ENCODE results near the gene SULT2B1. TPM values are rescaled to one million over a fixed set of nuclear protein-coding genes. Genes with fewer than 3 reads are reported as not detected.
"Not testable (repeated sequence)": the region's sequence is repeated elsewhere in the genome, so short reads cannot be mapped to it uniquely, and the experiment has no call there.

SULT2B1 gene
- total RNA-seq, 2 experiments from 2014 or later: not detected

DNA sequence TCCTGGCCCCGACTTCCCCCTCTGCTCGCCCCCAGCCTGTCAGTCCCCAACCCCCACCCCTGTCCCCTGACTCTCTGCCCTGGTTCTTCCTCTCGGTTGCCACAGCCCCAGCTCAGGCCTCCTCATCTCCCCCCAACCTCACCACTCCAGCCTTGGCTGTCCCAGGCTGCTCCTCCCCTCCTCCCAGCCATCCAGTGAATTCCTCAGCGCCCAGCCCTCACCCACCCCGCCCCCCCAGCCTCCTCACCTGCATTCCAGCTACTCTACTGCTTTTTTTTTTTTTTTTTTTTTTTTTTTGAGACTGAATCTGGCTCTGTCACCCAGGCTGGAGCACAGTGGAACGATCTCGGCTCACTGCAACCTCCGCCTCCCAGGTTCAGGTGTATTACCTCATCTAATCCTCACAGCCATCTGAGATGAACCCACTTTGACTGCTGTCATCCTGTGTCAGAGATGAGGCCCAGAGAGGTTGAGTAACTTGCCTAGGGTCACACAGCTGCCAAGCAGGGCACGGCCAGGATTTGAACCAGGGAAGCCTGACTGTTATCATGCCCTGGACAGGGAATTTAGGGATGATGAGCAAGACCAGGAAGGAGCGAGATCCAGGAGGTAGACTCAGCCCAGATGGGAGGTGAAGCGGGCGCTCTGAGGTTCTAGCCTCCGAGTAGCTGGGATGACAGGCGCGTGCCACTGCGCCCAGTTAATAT lies 2.6 kb downstream of the SULT2B1 start:
- no peak overlapping the region for H3K4me3 Mint-ChIP-seq
- H3K36me3 Mint-ChIP-seq: no peaks in the 10 kb centered on the region
- CTCF ChIA-PET: interaction anchor here (1.1 kb wide), 1 partner anchor 29 kb away, joined by 4 read pairs; no protein-coding TSS in a partner anchor
- no peak overlapping the region for H3K27ac Mint-ChIP-seq
- no peaks in the 10 kb centered on the region for H3K4me1 Mint-ChIP-seq
- no peaks in the 10 kb centered on the region for H3K9me3 Mint-ChIP-seq (ENCODE audit: low read depth)
- DNase-seq: no peak
- no peak for ATAC-seq
- peaks cover 16% of the 10 kb centered on the region for H3K27me3 Mint-ChIP-seq

DNA sequence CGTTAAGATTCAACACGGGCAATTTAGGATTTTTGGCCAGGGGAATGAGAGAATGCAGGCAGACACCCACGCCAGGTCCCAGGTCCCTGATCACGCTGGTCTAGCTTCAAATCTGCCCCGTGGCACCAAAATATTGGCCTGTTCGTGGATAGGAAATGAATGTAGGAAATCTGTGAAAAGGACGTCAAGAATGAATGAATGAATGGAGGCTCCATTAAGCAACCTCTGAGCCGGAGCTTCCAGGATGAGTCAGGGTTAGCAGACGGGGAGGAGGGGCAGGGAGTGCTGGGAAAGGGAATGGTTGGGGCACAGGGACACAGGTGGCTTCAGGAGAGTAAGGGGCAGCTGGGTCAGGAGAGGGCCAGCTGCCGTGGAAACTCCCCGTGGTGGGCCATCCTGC lies 4.2 kb downstream of the SULT2B1 start:
- H3K4me3 Mint-ChIP-seq: no peak overlapping the region

DNA sequence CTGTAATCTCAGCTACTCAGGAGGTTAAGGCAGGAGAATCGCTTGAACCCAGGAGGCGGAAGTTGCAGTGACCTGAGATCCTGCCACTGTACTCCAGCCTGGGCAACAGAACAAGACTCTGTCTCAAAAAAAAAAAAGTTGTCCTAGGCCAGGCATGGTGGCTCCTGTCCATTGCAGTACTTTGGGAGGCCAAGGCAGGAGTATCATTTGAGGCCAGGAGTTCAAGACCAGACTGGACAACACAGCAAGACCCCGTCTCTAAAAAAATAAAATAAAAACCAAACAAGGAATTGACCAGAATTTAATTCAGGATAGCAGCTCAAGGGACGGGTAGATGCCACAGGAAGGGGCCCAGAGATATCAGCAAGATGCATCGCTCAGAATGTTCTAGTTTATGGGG lies 4.9 kb downstream of the SULT2B1 start:
- H3K9me3 Mint-ChIP-seq (ENCODE audit: low read depth): no peaks in the 10 kb centered on the region
- no peaks in the 10 kb centered on the region for H3K36me3 Mint-ChIP-seq
- no peak overlapping the region for H3K4me3 Mint-ChIP-seq
- CTCF ChIA-PET: no interaction called here
- ATAC-seq: no peak
- DNase-seq: no peak
- peaks cover 16% of the 10 kb centered on the region for H3K27me3 Mint-ChIP-seq
- H3K4me1 Mint-ChIP-seq: no peaks in the 10 kb centered on the region
- H3K27ac Mint-ChIP-seq: no peak overlapping the region

More for the DNA sequence above, 4.2 kb downstream of the SULT2B1 start:
- peaks cover 16% of the 10 kb centered on the region for H3K27me3 Mint-ChIP-seq
- no peaks in the 10 kb centered on the region for H3K4me1 Mint-ChIP-seq
- no peak for DNase-seq
- ATAC-seq: no peak
- CTCF ChIA-PET: no interaction called here
- no peak overlapping the region for H3K27ac Mint-ChIP-seq
- no peaks in the 10 kb centered on the region for H3K36me3 Mint-ChIP-seq
- no peaks in the 10 kb centered on the region for H3K9me3 Mint-ChIP-seq (ENCODE audit: low read depth)

DNA sequence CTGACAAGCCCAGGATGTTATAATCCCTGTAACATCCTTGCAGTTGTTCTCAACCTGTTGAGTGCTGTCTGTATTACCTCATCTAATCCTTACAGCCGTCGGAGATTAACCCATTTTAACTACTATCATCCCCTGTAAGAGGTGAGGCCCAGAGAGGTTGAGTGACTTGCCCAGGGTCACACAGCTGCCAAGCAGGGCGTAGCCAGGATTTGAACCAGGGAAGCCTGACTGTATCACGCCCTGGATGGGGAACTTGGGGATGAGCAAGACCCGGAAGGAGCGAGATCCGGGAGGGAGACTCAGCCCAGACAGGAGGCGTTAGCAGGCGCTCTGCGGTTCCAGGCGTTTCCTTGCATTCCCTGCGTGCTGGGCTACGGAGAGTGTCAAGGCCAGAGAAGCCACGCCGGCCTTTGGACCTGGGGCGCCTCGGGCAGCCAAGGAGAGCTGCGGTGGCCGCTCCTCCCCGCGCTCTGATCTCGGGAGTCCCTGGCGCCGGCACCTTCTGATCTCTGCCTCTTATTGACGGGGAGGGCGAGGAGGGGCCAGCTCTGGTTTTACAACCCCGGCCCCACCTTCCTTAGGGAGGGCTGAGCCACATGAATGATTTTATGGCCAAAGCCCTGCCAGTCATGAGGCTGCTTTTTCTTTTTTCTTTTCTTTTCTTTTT lies 6.2 kb downstream of the SULT2B1 start:
- no peak overlapping the region for H3K27ac Mint-ChIP-seq
- H3K27me3 Mint-ChIP-seq: peaks cover 16% of the 10 kb centered on the region
- no peak for ATAC-seq
- no peaks in the 10 kb centered on the region for H3K9me3 Mint-ChIP-seq (ENCODE audit: low read depth)
- no peak for DNase-seq
- H3K36me3 Mint-ChIP-seq: no peaks in the 10 kb centered on the region
- H3K4me3 Mint-ChIP-seq: no peak overlapping the region
- no peaks in the 10 kb centered on the region for H3K4me1 Mint-ChIP-seq
- CTCF ChIA-PET: no interaction called here

DNA sequence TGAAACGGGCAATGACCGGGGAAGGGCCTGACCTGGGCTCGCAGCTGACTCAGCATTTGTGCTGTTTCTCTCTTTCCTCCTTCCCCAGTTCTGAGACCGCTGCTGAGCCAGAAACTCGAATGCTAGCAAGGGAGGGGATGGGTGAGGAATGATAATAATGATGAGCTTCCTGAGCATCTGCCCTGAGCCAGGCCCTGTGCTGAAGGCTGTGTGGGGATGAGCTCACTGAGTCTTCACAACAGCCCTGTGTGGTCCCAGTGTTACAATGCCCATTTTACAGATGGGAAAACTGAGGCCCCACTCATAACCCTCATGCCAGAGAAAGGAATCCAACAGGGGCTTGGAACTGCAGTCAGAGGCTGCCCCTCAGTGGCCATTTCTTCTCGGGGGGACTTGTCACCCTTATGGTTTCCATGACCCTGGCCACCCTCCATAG lies 8.1 kb downstream of the SULT2B1 start:
- DNase-seq (no peak), ATAC-seq (no peak)
- Mint-ChIP-seq H3K4me3 (no peak overlapping the region), H3K4me1 (no peaks in the 10 kb centered on the region), H3K27ac (no peak overlapping the region), H3K27me3 (peaks cover 16% of the 10 kb centered on the region), H3K36me3 (no peaks in the 10 kb centered on the region), H3K9me3 (ENCODE audit: low read depth) (no peaks in the 10 kb centered on the region)
- CTCF ChIA-PET: interaction anchor here (0.9 to 1.5 kb wide), 2 partner anchors 24 to 70 kb away, joined by 3 to 6 read pairs; no protein-coding TSS in a partner anchor

DNA sequence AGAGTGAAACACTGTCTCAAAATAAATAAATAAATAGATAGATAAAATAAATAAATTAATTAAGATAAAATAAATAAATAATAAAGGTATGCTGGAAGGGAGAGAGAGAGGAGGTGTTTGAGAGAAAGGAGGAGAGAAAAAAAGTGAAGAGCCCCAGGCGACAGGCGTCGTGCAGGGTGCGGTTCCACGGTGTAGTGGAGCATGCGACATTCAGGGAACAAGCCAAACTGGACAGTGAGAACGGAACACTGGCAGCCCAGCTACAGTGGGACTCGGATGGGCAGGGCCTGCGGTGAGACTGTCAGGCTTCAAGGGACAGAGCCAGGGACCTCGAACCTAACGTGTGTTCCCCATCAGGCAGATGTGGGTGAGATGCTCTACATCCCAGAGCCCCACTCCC lies 9.4 kb downstream of the SULT2B1 start:
- Mint-ChIP-seq H3K36me3 (no peaks in the 10 kb centered on the region), H3K27ac (no peak overlapping the region), H3K4me1 (no peaks in the 10 kb centered on the region), H3K4me3 (no peak overlapping the region), H3K27me3 (peaks cover 16% of the 10 kb centered on the region), H3K9me3 (ENCODE audit: low read depth) (no peaks in the 10 kb centered on the region)
- CTCF ChIA-PET: no interaction called here
- DNase-seq (no peak), ATAC-seq (no peak)

DNA sequence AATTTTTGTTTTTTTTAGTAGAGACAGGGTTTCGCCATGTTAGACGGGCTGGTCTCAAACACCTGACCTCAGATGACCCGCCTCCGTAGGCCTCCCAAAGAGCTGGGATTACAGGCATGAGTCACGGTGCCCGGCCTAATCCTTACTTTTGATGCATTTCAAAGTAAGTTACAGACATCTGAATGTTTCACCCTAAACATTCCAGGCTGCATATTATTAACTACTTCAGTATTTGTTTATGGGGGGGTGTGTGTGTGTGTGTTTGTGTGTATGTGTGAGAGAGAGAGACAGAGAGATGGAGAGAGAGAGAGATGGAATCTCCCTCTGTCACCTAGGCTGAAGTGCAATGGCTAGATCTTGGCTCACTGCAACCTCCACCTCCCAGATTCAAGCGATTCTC lies 13.1 kb downstream of the SULT2B1 start:
- no peak overlapping the region for H3K27ac Mint-ChIP-seq
- ATAC-seq (no peak), DNase-seq (no peak)
- no peaks in the 10 kb centered on the region for H3K9me3 Mint-ChIP-seq (ENCODE audit: low read depth)
- no peaks in the 10 kb centered on the region for H3K36me3 Mint-ChIP-seq
- no peak overlapping the region for H3K4me3 Mint-ChIP-seq
- H3K4me1 Mint-ChIP-seq: no peaks in the 10 kb centered on the region
- CTCF ChIA-PET: interaction anchor here (1.0 kb wide), 1 partner anchor 59 kb away, joined by 3 read pairs; no protein-coding TSS in a partner anchor
- H3K27me3 Mint-ChIP-seq: peaks cover 4% of the 10 kb centered on the region

DNA sequence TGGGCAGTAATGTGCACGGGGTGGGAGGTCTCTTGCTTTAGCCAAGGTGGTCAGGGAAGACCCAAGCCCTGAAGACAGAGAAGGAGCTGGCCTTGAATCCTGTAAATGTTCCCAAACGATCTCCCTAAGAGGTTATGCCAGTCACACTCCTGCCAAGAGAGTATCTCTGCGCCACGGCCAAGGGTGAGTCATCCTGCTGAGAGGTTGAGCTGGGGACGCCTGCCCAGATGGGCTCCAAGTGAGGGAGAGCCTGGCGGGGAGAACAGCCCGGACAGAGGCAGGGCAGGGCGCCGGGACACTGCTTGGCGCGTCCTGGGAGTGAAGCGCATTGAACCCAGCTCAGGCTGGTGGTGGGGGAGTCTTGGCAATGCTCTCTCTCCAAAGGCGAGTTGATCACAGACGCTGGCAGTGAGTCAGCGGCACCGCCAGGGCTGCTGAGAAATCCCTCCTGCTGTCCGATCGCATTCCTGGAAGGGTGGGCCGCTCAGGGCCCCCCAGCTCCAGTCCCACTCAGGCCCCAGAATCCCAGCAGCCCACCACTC lies 16.4 kb downstream of the SULT2B1 start:
- H3K36me3 Mint-ChIP-seq: no peaks in the 10 kb centered on the region
- H3K4me1 Mint-ChIP-seq: no peaks in the 10 kb centered on the region
- ATAC-seq (no peak), DNase-seq (no peak)
- no peak overlapping the region for H3K4me3 Mint-ChIP-seq
- H3K27ac Mint-ChIP-seq: no peak overlapping the region
- CTCF ChIA-PET: interaction anchor here (0.9 to 1.2 kb wide), 2 partner anchors 15 to 16 kb away, joined by 3 to 5 read pairs; no protein-coding TSS in a partner anchor
- H3K27me3 Mint-ChIP-seq: peaks cover 8% of the 10 kb centered on the region
- no peaks in the 10 kb centered on the region for H3K9me3 Mint-ChIP-seq (ENCODE audit: low read depth)

DNA sequence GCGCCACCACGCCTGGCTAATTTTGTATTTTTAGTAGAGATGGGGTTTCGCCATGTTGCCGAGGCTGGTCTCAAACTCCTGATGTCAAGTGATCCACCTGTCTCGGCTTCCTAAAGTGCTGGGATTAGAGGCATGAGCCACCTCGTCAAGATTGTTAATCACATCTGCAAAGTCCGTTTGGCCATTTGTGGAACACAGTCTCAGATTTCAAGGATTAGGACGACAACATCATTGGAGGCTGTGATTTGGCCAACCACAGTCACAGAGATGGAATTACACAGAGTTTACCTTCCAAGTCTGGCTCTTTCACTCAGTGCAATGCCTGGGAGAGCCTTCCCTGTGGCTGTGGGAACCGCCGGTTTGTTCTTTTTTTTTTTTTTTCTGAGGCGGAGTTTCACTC lies 17.8 kb downstream of the SULT2B1 start:
- Mint-ChIP-seq H3K36me3 (no peaks in the 10 kb centered on the region), H3K4me1 (no peaks in the 10 kb centered on the region), H3K27ac (no peak overlapping the region), H3K27me3 (peaks cover 8% of the 10 kb centered on the region), H3K4me3 (no peak overlapping the region), H3K9me3 (ENCODE audit: low read depth) (no peaks in the 10 kb centered on the region)
- DNase-seq (no peak), ATAC-seq (no peak)
- CTCF ChIA-PET: no interaction called here

DNA sequence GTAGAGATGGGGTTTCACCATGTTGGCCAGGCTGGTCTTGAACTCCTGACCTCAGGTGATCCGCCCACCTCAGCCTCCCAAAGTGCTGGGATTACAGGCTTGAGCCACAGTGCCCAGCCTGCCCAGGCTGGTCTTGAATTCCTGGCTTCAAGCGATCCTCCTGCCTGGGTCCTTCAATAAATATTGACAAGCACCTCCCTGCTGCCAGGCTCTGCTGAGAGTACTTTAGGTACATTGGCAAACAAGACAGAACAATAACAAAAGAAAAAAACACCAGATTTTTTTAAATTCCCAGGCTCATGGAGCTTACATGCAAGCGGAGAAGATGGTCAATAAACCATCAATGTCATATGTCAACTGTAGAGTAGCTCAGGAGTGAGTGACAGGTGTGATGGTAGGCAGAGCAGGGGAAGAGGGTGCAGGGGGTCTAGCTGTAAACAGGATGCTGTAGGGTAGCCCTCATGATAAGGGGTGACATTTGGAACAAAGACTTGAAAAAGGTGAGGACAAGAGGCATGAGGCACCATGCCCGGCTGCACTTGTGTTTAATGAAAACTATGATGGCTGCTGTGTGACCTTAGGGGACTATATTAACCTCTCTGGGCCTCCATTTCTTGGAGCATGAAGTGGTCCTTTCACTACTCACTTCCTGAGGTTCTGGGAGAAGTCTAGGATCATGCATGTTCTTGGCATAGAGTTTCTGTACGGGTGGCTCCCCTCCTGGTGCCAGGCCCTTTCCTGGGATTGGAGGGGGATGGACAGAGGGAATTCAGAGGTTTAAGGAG lies 19.6 kb downstream of the SULT2B1 start:
- no peak overlapping the region for H3K4me3 Mint-ChIP-seq
- DNase-seq (no peak), ATAC-seq (no peak)
- H3K4me1 Mint-ChIP-seq: no peaks in the 10 kb centered on the region
- H3K27me3 Mint-ChIP-seq: peaks cover 8% of the 10 kb centered on the region
- H3K36me3 Mint-ChIP-seq: no peaks in the 10 kb centered on the region
- H3K27ac Mint-ChIP-seq: no peak overlapping the region
- no peaks in the 10 kb centered on the region for H3K9me3 Mint-ChIP-seq (ENCODE audit: low read depth)
- CTCF ChIA-PET: interaction anchor here (1.1 kb wide), 1 partner anchor 66 kb away, joined by 3 read pairs; no protein-coding TSS in a partner anchor

DNA sequence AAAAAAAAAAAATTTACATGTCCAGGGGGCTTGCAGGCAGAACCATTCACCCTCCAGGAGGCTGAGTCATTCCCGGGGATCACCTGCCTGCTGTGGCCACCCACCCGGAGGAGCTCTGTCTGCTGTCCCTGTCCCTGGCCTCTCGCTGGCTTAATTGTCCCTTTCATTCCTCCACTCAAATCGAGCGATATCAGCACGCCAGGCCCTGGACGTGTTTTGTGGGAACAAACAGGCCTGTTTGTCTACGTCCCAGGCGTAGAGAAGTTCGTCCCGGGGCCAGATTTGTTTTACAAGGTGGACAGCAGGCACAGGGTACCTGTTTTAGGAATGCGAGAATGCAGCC lies 21.2 kb downstream of the SULT2B1 start:
- H3K4me1 Mint-ChIP-seq: no peaks in the 10 kb centered on the region
- H3K9me3 Mint-ChIP-seq (ENCODE audit: low read depth): no peaks in the 10 kb centered on the region
- peaks cover 4% of the 10 kb centered on the region for H3K27me3 Mint-ChIP-seq
- H3K27ac Mint-ChIP-seq: no peak overlapping the region
- no peaks in the 10 kb centered on the region for H3K36me3 Mint-ChIP-seq
- no peak for DNase-seq
- CTCF ChIA-PET: interaction anchor here (1.0 to 1.1 kb wide), 2 partner anchors 36 to 67 kb away, joined by 3 read pairs; no protein-coding TSS in a partner anchor
- ATAC-seq: no peak
- no peak overlapping the region for H3K4me3 Mint-ChIP-seq

DNA sequence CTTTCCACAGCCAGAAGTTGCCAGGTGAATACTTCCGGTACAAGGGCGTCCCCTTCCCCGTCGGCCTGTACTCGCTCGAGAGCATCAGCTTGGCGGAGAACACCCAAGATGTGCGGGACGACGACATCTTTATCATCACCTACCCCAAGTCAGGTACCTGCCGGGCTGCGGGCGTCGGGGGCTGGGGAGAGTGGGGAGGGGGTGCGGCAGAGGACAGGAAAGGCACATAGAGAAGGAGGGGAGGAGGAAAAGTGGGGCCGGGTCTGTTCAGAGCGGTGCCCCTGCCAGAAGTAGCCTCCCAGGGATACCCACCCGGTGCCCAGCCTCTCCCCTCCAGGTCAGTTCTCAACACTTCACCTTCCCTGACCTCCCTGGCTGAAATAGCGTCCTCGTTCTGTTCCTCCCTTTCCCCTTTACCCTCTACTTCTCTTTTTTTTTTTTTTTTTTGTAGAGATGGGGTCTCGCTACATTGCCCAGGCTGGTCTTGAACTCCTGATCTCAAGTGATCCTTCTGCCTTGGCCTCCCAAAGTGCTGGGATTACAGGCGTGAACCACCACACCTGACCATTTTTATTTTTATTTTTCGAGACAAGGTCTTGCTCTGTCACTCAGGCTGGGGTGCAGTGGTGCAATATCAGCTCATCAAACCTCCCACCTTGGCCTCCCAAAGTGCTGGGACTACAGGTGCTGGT lies 24.1 kb downstream of the SULT2B1 start:
- Mint-ChIP-seq H3K4me3 (no peak overlapping the region), H3K27me3 (no peaks in the 10 kb centered on the region), H3K9me3 (ENCODE audit: low read depth) (no peaks in the 10 kb centered on the region), H3K4me1 (no peaks in the 10 kb centered on the region), H3K27ac (no peak overlapping the region), H3K36me3 (peaks cover 2% of the 10 kb centered on the region)
- ATAC-seq (no peak), DNase-seq (no peak)
- CTCF ChIA-PET: interaction anchor here (0.8 to 1.2 kb wide), 2 partner anchors 13 to 70 kb away, joined by 3 to 5 read pairs; no protein-coding TSS in a partner anchor

DNA sequence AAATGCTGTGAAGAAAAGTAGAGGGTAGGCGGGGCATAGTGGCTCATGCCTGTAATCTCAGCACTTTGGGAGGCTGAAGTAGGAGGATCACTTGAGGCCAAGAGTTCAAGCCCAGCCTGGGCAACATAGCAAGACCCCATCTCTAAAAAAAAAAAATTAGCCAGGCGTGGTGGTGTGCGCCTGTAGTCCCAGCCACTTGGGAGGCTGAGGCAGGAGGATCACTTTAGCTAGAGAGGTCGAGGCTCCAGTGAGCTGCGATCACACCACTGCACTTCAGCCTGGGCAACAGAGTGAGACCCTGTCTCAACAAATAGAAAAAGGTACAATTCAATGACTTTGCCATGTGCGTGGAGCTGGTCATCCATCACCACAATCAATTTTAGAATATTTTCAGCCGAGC lies 25.9 kb downstream of the SULT2B1 start:
- not testable (repeated sequence) for H3K9me3 Mint-ChIP-seq (ENCODE audit: low read depth); H3K4me3 Mint-ChIP-seq; ATAC-seq; H3K27ac Mint-ChIP-seq; H3K4me1 Mint-ChIP-seq; H3K27me3 Mint-ChIP-seq; H3K36me3 Mint-ChIP-seq; DNase-seq
- CTCF ChIA-PET: interaction anchor here (0.6 to 1.2 kb wide), 2 partner anchors 72 to 116 kb away, joined by 3 to 6 read pairs; no protein-coding TSS in a partner anchor
